ENCODE data around the gene APBB2. TPM values are rescaled to one million over a fixed set of nuclear protein-coding genes. Genes with fewer than 3 reads are reported as not detected.

APBB2 gene
- total RNA-seq, 1 experiment from 2014 or later, result 17.7 TPM

DNA sequence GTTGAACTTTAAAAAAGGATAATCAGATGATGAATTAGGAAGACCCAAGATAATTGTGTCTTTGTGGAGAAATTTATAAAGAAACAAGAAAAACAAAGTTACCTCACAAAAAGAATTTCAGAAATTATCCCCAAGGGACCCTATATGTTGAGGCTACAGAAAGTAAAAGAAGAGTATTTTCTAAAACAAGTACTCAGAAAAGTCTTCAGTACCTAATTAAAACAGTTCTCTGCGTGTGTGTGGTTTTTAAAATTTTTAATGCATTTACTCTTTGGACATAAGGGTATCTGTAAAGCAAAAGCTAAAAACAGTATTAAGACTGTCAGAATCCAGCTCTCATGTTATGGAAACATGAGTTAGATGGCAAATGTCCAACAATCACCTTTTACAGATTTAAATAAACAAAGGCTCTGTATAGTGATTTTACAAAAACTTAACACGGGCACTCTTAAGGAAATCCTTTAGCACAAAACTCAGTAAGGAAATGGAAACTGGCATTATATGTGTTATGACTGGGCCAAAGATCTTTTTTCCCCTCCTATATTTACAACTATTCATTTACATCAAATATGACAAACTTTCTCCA is 277.1 kb downstream of the APBB2 start:
- no peaks in the 10 kb centered on the region for H3K9me3 Mint-ChIP-seq (ENCODE audit: low read depth, unreplicated experiment)
- DNase-seq, result no peak
- TF ChIP-seq, protein P1, sequence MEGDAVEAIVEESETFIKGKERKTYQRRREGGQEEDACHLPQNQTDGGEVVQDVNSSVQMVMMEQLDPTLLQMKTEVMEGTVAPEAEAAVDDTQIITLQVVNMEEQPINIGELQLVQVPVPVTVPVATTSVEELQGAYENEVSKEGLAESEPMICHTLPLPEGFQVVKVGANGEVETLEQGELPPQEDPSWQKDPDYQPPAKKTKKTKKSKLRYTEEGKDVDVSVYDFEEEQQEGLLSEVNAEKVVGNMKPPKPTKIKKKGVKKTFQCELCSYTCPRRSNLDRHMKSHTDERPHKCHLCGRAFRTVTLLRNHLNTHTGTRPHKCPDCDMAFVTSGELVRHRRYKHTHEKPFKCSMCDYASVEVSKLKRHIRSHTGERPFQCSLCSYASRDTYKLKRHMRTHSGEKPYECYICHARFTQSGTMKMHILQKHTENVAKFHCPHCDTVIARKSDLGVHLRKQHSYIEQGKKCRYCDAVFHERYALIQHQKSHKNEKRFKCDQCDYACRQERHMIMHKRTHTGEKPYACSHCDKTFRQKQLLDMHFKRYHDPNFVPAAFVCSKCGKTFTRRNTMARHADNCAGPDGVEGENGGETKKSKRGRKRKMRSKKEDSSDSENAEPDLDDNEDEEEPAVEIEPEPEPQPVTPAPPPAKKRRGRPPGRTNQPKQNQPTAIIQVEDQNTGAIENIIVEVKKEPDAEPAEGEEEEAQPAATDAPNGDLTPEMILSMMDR (IDR thresholded peaks at IDR 0.05; ENCODE audit: unreplicated experiment), result no peak
- no TSS peak for BruUV-seq (replicated peaks)
- no peaks in the 10 kb centered on the region for H3K36me3 Mint-ChIP-seq (ENCODE audit: insufficient read depth, unreplicated experiment)
- H3K4me1 Mint-ChIP-seq (ENCODE audit: low read depth, unreplicated experiment), result no peaks in the 10 kb centered on the region
- intact Hi-C loops (cut with micrococcal nuclease; ENCODE audit: unreplicated experiment), result no loop called here
- H3K27ac Mint-ChIP-seq (ENCODE audit: unreplicated experiment), result no peak overlapping the region
- CTCF ChIA-PET, result no interaction called here
- H3K4me3 Mint-ChIP-seq (ENCODE audit: low read depth, unreplicated experiment), result no peak overlapping the region
- H3K27me3 Mint-ChIP-seq (ENCODE audit: unreplicated experiment), result no peaks in the 10 kb centered on the region

DNA sequence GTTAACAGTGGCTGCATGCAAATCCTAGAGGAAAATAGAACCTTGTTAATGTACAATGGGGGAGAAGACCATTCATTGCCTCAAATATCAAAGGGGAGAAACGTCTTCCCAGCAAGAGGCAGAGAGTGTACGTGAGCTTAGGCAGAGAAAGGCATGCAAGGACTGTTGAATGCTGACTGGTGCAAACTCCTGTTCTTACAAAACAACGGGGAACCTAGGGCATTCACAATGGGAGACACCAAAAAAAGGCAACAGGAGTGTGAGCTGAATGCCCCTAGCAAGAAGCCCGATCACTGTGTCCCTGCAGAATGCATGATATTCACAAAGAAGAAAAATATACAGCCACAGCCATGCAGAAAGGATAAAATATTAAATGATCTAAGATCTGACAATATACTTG is 279.7 kb downstream of the APBB2 start:
- BruUV-seq (replicated peaks), result no TSS peak
- intact Hi-C loops (cut with micrococcal nuclease; ENCODE audit: unreplicated experiment), result no loop called here
- no peaks in the 10 kb centered on the region for H3K4me1 Mint-ChIP-seq (ENCODE audit: low read depth, unreplicated experiment)
- no peak overlapping the region for H3K27ac Mint-ChIP-seq (ENCODE audit: unreplicated experiment)
- TF ChIP-seq, protein P1 (IDR thresholded peaks at IDR 0.05; ENCODE audit: unreplicated experiment), result no peak
- H3K36me3 Mint-ChIP-seq (ENCODE audit: insufficient read depth, unreplicated experiment), result no peaks in the 10 kb centered on the region
- no peak overlapping the region for H3K4me3 Mint-ChIP-seq (ENCODE audit: low read depth, unreplicated experiment)
- H3K9me3 Mint-ChIP-seq (ENCODE audit: low read depth, unreplicated experiment), result no peaks in the 10 kb centered on the region
- DNase-seq, result no peak
- CTCF ChIA-PET, result no interaction called here
- H3K27me3 Mint-ChIP-seq (ENCODE audit: unreplicated experiment), result no peaks in the 10 kb centered on the region

DNA sequence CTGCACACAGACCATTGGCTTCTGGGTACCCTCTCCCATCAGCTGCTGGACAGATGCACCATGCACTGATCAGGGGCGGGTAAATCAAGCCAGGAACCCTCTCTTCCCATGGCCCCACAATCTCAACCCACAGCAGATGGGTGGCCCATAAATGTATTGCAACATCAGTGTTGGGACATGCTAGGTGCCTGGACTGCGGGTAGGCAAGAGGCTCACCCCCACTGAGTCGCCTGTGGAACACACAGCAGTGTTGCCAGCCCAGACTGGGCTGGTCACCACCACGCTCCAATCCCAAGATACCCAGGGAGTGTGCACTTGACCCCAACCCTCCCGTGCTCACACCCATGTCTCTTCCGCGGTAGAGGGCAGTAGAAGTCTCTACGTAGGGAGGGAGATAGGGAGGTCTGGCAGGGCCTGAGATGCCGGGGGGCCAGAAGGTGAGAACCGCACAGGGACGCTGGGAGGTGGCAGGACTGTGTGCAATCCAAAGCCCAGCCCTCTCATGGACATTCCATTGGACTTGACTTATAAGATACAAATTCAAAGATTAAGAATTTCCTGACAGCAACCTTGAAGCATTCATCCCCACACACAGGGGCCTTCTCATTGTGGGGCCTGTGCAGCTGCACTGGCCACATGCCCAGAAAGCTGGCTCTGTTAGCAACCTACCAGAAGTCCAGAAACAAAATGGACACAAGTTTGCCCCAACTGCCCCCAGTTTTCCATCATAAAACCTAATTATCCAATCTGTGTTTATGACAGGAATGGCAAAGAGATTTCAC is 280.9 kb downstream of the APBB2 start:
- Mint-ChIP-seq H3K27me3 (ENCODE audit: unreplicated experiment) (no peaks in the 10 kb centered on the region), H3K4me3 (ENCODE audit: low read depth, unreplicated experiment) (no peak overlapping the region), H3K27ac (ENCODE audit: unreplicated experiment) (no peak overlapping the region), H3K36me3 (ENCODE audit: insufficient read depth, unreplicated experiment) (no peaks in the 10 kb centered on the region), H3K4me1 (ENCODE audit: low read depth, unreplicated experiment) (no peaks in the 10 kb centered on the region), H3K9me3 (ENCODE audit: low read depth, unreplicated experiment) (no peaks in the 10 kb centered on the region)
- no TSS peak for BruUV-seq (replicated peaks)
- DNase-seq, result no peak
- intact Hi-C loops (cut with micrococcal nuclease; ENCODE audit: unreplicated experiment), result no loop called here
- CTCF ChIA-PET, result no interaction called here
- TF ChIP-seq, protein P1 (IDR thresholded peaks at IDR 0.05; ENCODE audit: unreplicated experiment), result no peak

DNA sequence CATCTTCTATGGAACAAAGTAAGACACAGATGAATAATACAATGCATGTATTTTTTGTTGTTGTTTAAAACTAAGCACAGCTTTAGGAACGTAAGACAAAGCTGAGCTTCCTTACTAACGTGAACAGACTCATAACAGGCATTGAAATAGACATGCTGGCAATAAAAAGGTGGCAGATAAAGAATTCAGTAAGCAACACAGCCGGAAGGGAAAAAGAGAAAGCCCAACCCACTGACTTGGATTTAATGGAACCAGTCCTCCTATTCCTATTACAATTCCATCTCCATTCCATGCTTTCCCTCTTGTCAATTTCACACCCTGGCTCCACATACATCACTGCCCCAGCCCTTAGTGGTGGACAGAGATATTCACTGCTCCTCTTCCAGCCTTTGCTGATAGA is 282.5 kb downstream of the APBB2 start:
- no peak overlapping the region for H3K4me3 Mint-ChIP-seq (ENCODE audit: low read depth, unreplicated experiment)

More for the DNA sequence above, 282.5 kb downstream of the APBB2 start:
- intact Hi-C loops (cut with micrococcal nuclease; ENCODE audit: unreplicated experiment), result no loop called here
- H3K36me3 Mint-ChIP-seq (ENCODE audit: insufficient read depth, unreplicated experiment), result peaks cover 4% of the 10 kb centered on the region
- TF ChIP-seq, protein P1 (IDR thresholded peaks at IDR 0.05; ENCODE audit: unreplicated experiment), result no peak
- no TSS peak for BruUV-seq (replicated peaks)
- no peaks in the 10 kb centered on the region for H3K4me1 Mint-ChIP-seq (ENCODE audit: low read depth, unreplicated experiment)
- no peaks in the 10 kb centered on the region for H3K9me3 Mint-ChIP-seq (ENCODE audit: low read depth, unreplicated experiment)
- H3K27ac Mint-ChIP-seq (ENCODE audit: unreplicated experiment), result no peak overlapping the region
- no peak for DNase-seq
- CTCF ChIA-PET, result interaction anchor here (0.6 to 1.2 kb wide), 2 partner anchors 8 to 14 kb away, joined by 3 to 4 read pairs; no protein-coding TSS in a partner anchor
- H3K27me3 Mint-ChIP-seq (ENCODE audit: unreplicated experiment), result no peaks in the 10 kb centered on the region
